Neural cell (in vitro differentiated cells): ENCODE results near the gene CHD6. TPM values are rescaled to one million over a fixed set of nuclear protein-coding genes. Genes with fewer than 3 reads are reported as not detected.

Source experiments
- H2AFZ ChIP-seq: fragments of 200-600, 300-800 bp; sonication (generic), shearing (Covaris generic); 2 replicates; pipeline ENCODE4 v1.6.0; 2014; ENCODE audit warnings: low read depth, mild to moderate bottlenecking, antibody characterized with exemption, low read length, moderate library complexity
- H3F3A ChIP-seq: fragments of 200-600 bp; shearing (Covaris generic); 2 replicates; pipeline ENCODE4 v1.6.1; 2016; ENCODE audit warnings: mild to moderate bottlenecking, moderate library complexity, mixed read lengths, antibody characterized with exemption, low read length; ENCODE audit not compliant: insufficient read depth, poor library complexity, severe bottlenecking
- H3K27ac ChIP-seq: fragments of 200-600, 300-800 bp; sonication (generic), shearing (Covaris generic); 2 replicates; pipeline ENCODE4 v1.5.1; 2014; ENCODE audit warnings: mild to moderate bottlenecking, low read length, moderate library complexity
- H3K27me3 ChIP-seq: fragments of 300-800, 200-600 bp; sonication (generic), shearing (Covaris generic); 2 replicates; pipeline ENCODE4 v1.6.0; 2014; ENCODE audit warnings: mild to moderate bottlenecking, low read depth, low read length, moderate library complexity; ENCODE audit not compliant: insufficient read depth
- H3K36me3 ChIP-seq: fragments of 300-800, 200-600 bp; sonication (generic), shearing (Covaris generic); 2 replicates; pipeline ENCODE4 v1.5.1; 2014; ENCODE audit warnings: mild to moderate bottlenecking, antibody characterized with exemption, low read length, moderate library complexity; ENCODE audit not compliant: insufficient read depth
- H3K4me2 ChIP-seq: fragments of 300-800, 200-600 bp; sonication (generic), shearing (Covaris generic); 2 replicates; pipeline ENCODE4 v1.6.0; 2014; ENCODE audit warnings: mild to moderate bottlenecking, low read length
- H3K4me3 ChIP-seq: fragments of 300-800, 200-600 bp; sonication (generic), shearing (Covaris generic); 2 replicates; pipeline ENCODE4 v1.5.1; 2014; ENCODE audit warnings: mild to moderate bottlenecking, low read length, moderate library complexity
- H3K79me2 ChIP-seq: fragments of 200-600 bp; shearing (Covaris generic); replicated peaks from 2 replicates; pipeline ENCODE4 v1.6.0; 2014; ENCODE audit warnings: mild to moderate bottlenecking, low read length, moderate library complexity; ENCODE audit not compliant: insufficient read depth
- H3K9ac ChIP-seq: fragments of 300-800, 200-600 bp; sonication (generic), shearing (Covaris generic); 2 replicates; pipeline ENCODE4 v1.6.1; 2016; ENCODE audit warnings: mild to moderate bottlenecking, low read length, mixed read lengths
- H3K9me2 ChIP-seq: fragments of 200-600 bp; shearing (Covaris generic); 2 replicates; pipeline ENCODE4 v1.6.1; 2016; ENCODE audit warnings: mild to moderate bottlenecking, low read length, mixed read lengths; ENCODE audit not compliant: insufficient read depth
- H3K9me3 ChIP-seq: fragments of 200-600, 300-800 bp; sonication (generic), shearing (Covaris generic); 2 replicates; pipeline ENCODE4 v1.6.1; 2016; ENCODE audit warnings: mild to moderate bottlenecking, mixed run types, low read length, moderate library complexity, mixed read lengths
- H4K20me1 ChIP-seq: fragments of 200-600 bp; shearing (Covaris generic); 2 replicates; pipeline ENCODE4 v1.6.1; 2016; ENCODE audit warnings: mild to moderate bottlenecking, mixed run types; ENCODE audit not compliant: insufficient read depth
- EP300 ChIP-seq: fragments of 450-650 bp; conservative IDR thresholded peaks from 2 replicates; pipeline ENCODE4 v1.6.1; 2014; ENCODE audit warnings: antibody characterized with exemption, mild to moderate bottlenecking, moderate library complexity; ENCODE audit not compliant: poor library complexity, severe bottlenecking
- EZH2 ChIP-seq: fragments of 200-600, 300-800 bp; shearing (Covaris generic), sonication (generic); IDR thresholded peaks from 2 replicates; pipeline ENCODE4 v1.6.1; 2014; ENCODE audit warnings: antibody characterized with exemption, low read length, borderline replicate concordance, mild to moderate bottlenecking; ENCODE audit not compliant: insufficient read depth, poor library complexity, severe bottlenecking
- MXI1 ChIP-seq: fragments of 450-650 bp; conservative IDR thresholded peaks from 2 replicates; pipeline ENCODE4 v1.6.1; 2014; ENCODE audit warnings: antibody characterized with exemption, mild to moderate bottlenecking; ENCODE audit not compliant: poor library complexity, severe bottlenecking
- POLR2AphosphoS5 ChIP-seq: IDR thresholded peaks from 2 replicates; pipeline ENCODE4 v1.6.1; 2012
- RAD21 ChIP-seq: fragments of 450-650 bp; conservative IDR thresholded peaks from 2 replicates; pipeline ENCODE4 v1.6.1; 2014; ENCODE audit warnings: antibody characterized with exemption, mild to moderate bottlenecking, moderate library complexity
- SMC3 ChIP-seq: fragments of 450-650 bp; conservative IDR thresholded peaks from 2 replicates; pipeline ENCODE4 v1.6.1; 2014; ENCODE audit warnings: antibody characterized with exemption, mild to moderate bottlenecking, moderate library complexity; ENCODE audit not compliant: poor library complexity
- TAF1 ChIP-seq: IDR thresholded peaks from 2 replicates; pipeline ENCODE4 v1.6.1; 2012; ENCODE audit warnings: low read depth
- polyA plus RNA-seq: library from polyadenylated mRNA; depleted of rRNA; stranded (reverse); fragments of >200 nt; gene quantifications from 2 replicates; pipeline ENCODE4 v1.2.3, GENCODE V29; 2014
- TF ChIP-seq, protein P1 (sequence below): fragments of 450-650 bp; IDR thresholded peaks from 2 replicates; pipeline ENCODE4 v1.5.1; 2014; ENCODE audit warnings: antibody characterized with exemption, mild to moderate bottlenecking, moderate library complexity; ENCODE audit not compliant: poor library complexity, severe bottlenecking
- TF ChIP-seq, protein P2 (sequence below): IDR thresholded peaks from 2 replicates; pipeline ENCODE4 v1.6.1; 2012; ENCODE audit warnings: borderline replicate concordance

The CHD6 gene
- polyA plus RNA-seq, 1 donor from 2014 or later, result 22.9 TPM

DNA sequence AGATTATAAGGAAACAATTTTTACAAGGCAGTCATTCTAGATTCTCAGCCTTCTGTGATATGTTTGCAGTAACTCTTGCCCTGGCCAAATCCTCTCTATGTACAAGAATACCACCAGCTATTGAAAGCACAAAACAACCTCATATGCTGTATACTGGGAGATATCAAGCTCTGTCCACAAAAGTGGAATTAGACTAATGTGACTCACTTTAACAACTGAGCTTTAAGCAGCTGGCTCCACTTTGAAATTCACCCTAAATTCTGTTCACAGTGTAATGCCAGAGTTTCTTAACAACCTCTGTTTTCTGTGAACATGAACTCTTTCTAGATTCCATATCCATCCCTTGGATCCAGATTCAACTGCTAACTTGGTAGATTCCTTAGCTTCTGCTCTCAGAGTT, 47.6 kb downstream of the CHD6 start:
- no peaks in the 10 kb centered on the region for H3K9me3 ChIP-seq
- no peak overlapping the region for H3K9ac ChIP-seq
- H4K20me1 ChIP-seq, result no peaks in the 10 kb centered on the region
- H2AFZ ChIP-seq, result no peak overlapping the region
- TF ChIP-seq SMC3 (no peak), MXI1 (no peak), POLR2AphosphoS5 (no peak), TAF1 (no peak), RAD21 (no peak), EP300 (no peak), EZH2 (no peak)
- TF ChIP-seq, protein P1, sequence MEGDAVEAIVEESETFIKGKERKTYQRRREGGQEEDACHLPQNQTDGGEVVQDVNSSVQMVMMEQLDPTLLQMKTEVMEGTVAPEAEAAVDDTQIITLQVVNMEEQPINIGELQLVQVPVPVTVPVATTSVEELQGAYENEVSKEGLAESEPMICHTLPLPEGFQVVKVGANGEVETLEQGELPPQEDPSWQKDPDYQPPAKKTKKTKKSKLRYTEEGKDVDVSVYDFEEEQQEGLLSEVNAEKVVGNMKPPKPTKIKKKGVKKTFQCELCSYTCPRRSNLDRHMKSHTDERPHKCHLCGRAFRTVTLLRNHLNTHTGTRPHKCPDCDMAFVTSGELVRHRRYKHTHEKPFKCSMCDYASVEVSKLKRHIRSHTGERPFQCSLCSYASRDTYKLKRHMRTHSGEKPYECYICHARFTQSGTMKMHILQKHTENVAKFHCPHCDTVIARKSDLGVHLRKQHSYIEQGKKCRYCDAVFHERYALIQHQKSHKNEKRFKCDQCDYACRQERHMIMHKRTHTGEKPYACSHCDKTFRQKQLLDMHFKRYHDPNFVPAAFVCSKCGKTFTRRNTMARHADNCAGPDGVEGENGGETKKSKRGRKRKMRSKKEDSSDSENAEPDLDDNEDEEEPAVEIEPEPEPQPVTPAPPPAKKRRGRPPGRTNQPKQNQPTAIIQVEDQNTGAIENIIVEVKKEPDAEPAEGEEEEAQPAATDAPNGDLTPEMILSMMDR, result no peak
- TF ChIP-seq, protein P2, sequence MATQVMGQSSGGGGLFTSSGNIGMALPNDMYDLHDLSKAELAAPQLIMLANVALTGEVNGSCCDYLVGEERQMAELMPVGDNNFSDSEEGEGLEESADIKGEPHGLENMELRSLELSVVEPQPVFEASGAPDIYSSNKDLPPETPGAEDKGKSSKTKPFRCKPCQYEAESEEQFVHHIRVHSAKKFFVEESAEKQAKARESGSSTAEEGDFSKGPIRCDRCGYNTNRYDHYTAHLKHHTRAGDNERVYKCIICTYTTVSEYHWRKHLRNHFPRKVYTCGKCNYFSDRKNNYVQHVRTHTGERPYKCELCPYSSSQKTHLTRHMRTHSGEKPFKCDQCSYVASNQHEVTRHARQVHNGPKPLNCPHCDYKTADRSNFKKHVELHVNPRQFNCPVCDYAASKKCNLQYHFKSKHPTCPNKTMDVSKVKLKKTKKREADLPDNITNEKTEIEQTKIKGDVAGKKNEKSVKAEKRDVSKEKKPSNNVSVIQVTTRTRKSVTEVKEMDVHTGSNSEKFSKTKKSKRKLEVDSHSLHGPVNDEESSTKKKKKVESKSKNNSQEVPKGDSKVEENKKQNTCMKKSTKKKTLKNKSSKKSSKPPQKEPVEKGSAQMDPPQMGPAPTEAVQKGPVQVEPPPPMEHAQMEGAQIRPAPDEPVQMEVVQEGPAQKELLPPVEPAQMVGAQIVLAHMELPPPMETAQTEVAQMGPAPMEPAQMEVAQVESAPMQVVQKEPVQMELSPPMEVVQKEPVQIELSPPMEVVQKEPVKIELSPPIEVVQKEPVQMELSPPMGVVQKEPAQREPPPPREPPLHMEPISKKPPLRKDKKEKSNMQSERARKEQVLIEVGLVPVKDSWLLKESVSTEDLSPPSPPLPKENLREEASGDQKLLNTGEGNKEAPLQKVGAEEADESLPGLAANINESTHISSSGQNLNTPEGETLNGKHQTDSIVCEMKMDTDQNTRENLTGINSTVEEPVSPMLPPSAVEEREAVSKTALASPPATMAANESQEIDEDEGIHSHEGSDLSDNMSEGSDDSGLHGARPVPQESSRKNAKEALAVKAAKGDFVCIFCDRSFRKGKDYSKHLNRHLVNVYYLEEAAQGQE, result no peak
- H3F3A ChIP-seq, result no peaks in the 10 kb centered on the region
- H3K4me3 ChIP-seq, result no peak overlapping the region
- peaks cover 4% of the 10 kb centered on the region for H3K36me3 ChIP-seq
- H3K27ac ChIP-seq, result no peak overlapping the region
- H3K79me2 ChIP-seq, result peaks cover 82% of the 10 kb centered on the region
- no peaks in the 10 kb centered on the region for H3K27me3 ChIP-seq
- H3K4me2 ChIP-seq, result no peak overlapping the region
- H3K9me2 ChIP-seq, result no peaks in the 10 kb centered on the region

DNA sequence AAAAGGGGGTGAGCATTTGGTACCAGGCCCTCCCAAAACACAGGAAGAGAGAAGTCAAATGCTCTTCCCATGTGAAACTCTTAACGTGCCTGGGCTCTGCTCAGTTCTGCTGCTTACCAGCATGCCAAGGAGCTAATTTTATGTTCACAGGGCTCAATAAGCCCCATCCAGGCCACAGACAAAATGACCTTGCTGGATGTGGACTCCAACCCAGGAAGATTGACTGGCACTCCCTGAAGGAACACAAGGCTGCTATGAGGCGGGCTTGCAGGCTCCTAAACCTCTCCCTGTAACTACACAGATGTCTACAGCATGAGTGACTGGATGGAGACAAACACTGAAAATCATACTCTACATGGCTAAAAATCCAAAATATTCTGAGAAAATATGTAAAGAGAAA, 50.6 kb downstream of the CHD6 start:
- no peaks in the 10 kb centered on the region for H3K9me3 ChIP-seq
- no peaks in the 10 kb centered on the region for H3K9me2 ChIP-seq
- TF ChIP-seq MXI1, result no peak
- no peak for TF ChIP-seq EZH2
- no peak for TF ChIP-seq EP300
- TF ChIP-seq SMC3, result no peak
- TF ChIP-seq POLR2AphosphoS5, result no peak
- TF ChIP-seq, protein P1, result no peak
- TF ChIP-seq, protein P2, result no peak
- TF ChIP-seq TAF1, result no peak
- TF ChIP-seq RAD21, result no peak
- no peak overlapping the region for H3K9ac ChIP-seq
- H3F3A ChIP-seq, result no peaks in the 10 kb centered on the region
- peaks cover 4% of the 10 kb centered on the region for H3K36me3 ChIP-seq
- H3K27me3 ChIP-seq, result no peaks in the 10 kb centered on the region
- H3K4me2 ChIP-seq, result no peak overlapping the region
- H2AFZ ChIP-seq, result no peak overlapping the region
- no peak overlapping the region for H3K4me3 ChIP-seq
- no peak overlapping the region for H3K27ac ChIP-seq
- H4K20me1 ChIP-seq, result no peaks in the 10 kb centered on the region
- H3K79me2 ChIP-seq, result peaks cover 80% of the 10 kb centered on the region
